Measurements from ENCODE around the gene SLC30A2. TPM values are rescaled to one million over a fixed set of nuclear protein-coding genes. Genes with fewer than 3 reads are reported as not detected.

SLC30A2 gene
- total RNA-seq, 2 experiments from 2014 or later: not detected

- Mint-ChIP-seq H3K36me3 (ENCODE audit: low read depth) (no peaks in the 10 kb centered on the region), H3K27me3 (ENCODE audit: low read depth) (peaks cover 15% of the 10 kb centered on the region), H3K27ac (no peak overlapping the region), H3K4me1 (ENCODE audit: low read depth) (peaks cover 29% of the 10 kb centered on the region), H3K9me3 (ENCODE audit: insufficient read depth) (no peaks in the 10 kb centered on the region), H3K4me3 (no peak overlapping the region)
- CTCF ChIA-PET: interaction anchor here (0.8 to 1.5 kb wide), 4 partner anchors 10 to 40 kb away, joined by 3 to 9 read pairs (median 4); partner anchors contain the start of gene PAFAH2
- peak; percentile 46 for DNase-seq
- POLR2A ChIA-PET: no interaction called here
- no peak for ATAC-seq
Observed at GRCh38 chr1:26019641-26020315, 26.1 kb downstream of the SLC30A2 start.

GRCh38 chr1:26017606-26018005 lies 28.3 kb downstream of the SLC30A2 start:
- Mint-ChIP-seq H3K36me3 (ENCODE audit: low read depth) (no peaks in the 10 kb centered on the region), H3K4me3 (no peak overlapping the region), H3K27ac (no peak overlapping the region), H3K9me3 (ENCODE audit: insufficient read depth) (no peaks in the 10 kb centered on the region), H3K27me3 (ENCODE audit: low read depth) (peaks cover 15% of the 10 kb centered on the region), H3K4me1 (ENCODE audit: low read depth) (peaks cover 29% of the 10 kb centered on the region)
- DNase-seq (no peak), ATAC-seq (no peak)
- ChIA-PET CTCF (interaction anchor here (0.8 to 2.7 kb wide), 6 partner anchors 17 to 152 kb away, joined by 3 to 11 read pairs (median 4); partner anchors contain the start of genes C1orf232, PAFAH2 and ZNF593), POLR2A (no interaction called here)

- H3K4me1 Mint-ChIP-seq (ENCODE audit: low read depth): peaks cover 29% of the 10 kb centered on the region
Observed at GRCh38 chr1:26016953-26017545, 28.9 kb downstream of the SLC30A2 start.

GRCh38 chr1:26016258-26016952 lies 29.5 kb downstream of the SLC30A2 start:
- Mint-ChIP-seq H3K27ac (peak overlapping the region; percentile 20), H3K27me3 (ENCODE audit: low read depth) (peaks cover 12% of the 10 kb centered on the region), H3K9me3 (ENCODE audit: insufficient read depth) (no peaks in the 10 kb centered on the region), H3K4me1 (ENCODE audit: low read depth) (peaks cover 29% of the 10 kb centered on the region), H3K4me3 (no peak overlapping the region), H3K36me3 (ENCODE audit: low read depth) (no peaks in the 10 kb centered on the region)
- ChIA-PET POLR2A (no interaction called here), CTCF (interaction anchor here (1.3 to 2.7 kb wide), 4 partner anchors 19 to 153 kb away, joined by 3 to 11 read pairs (median 8); partner anchors contain the start of genes C1orf232, PAFAH2 and ZNF593)
- ATAC-seq (no peak), DNase-seq (no peak)

More at GRCh38 chr1:26016953-26017545, 28.9 kb downstream of the SLC30A2 start:
- ChIA-PET POLR2A (no interaction called here), CTCF (interaction anchor here (0.8 to 2.7 kb wide), 5 partner anchors 18 to 152 kb away, joined by 3 to 11 read pairs (median 5); partner anchors contain the start of genes C1orf232, PAFAH2 and ZNF593)
- Mint-ChIP-seq H3K27ac (peak overlapping the region; percentile 20), H3K27me3 (ENCODE audit: low read depth) (peaks cover 15% of the 10 kb centered on the region), H3K9me3 (ENCODE audit: insufficient read depth) (no peaks in the 10 kb centered on the region), H3K36me3 (ENCODE audit: low read depth) (no peaks in the 10 kb centered on the region), H3K4me3 (no peak overlapping the region)
- peak; percentile 42 for ATAC-seq
- DNase-seq: peak; percentile 32

- peaks cover 14% of the 10 kb centered on the region for H3K27me3 Mint-ChIP-seq (ENCODE audit: low read depth)
- H3K4me1 Mint-ChIP-seq (ENCODE audit: low read depth): peaks cover 28% of the 10 kb centered on the region
- DNase-seq: no peak
- ATAC-seq: no peak
- CTCF ChIA-PET: no interaction called here
- H3K36me3 Mint-ChIP-seq (ENCODE audit: low read depth): no peaks in the 10 kb centered on the region
- H3K4me3 Mint-ChIP-seq: no peak overlapping the region
- no peaks in the 10 kb centered on the region for H3K9me3 Mint-ChIP-seq (ENCODE audit: insufficient read depth)
- H3K27ac Mint-ChIP-seq: no peak overlapping the region
- POLR2A ChIA-PET: no interaction called here
Observed at GRCh38 chr1:26015358-26015757, 30.6 kb downstream of the SLC30A2 start.

GRCh38 chr1:26014179-26014578 lies 31.7 kb downstream of the SLC30A2 start:
- Mint-ChIP-seq H3K27ac (no peak overlapping the region), H3K9me3 (ENCODE audit: insufficient read depth) (no peaks in the 10 kb centered on the region), H3K36me3 (ENCODE audit: low read depth) (no peaks in the 10 kb centered on the region), H3K27me3 (ENCODE audit: low read depth) (peaks cover 11% of the 10 kb centered on the region), H3K4me3 (no peak overlapping the region), H3K4me1 (ENCODE audit: low read depth) (peaks cover 18% of the 10 kb centered on the region)
- ATAC-seq (no peak), DNase-seq (no peak)
- CTCF ChIA-PET: no interaction called here
- POLR2A ChIA-PET: no interaction called here

- H3K36me3 Mint-ChIP-seq (ENCODE audit: low read depth): no peaks in the 10 kb centered on the region
- peaks cover 8% of the 10 kb centered on the region for H3K27me3 Mint-ChIP-seq (ENCODE audit: low read depth)
- ChIA-PET POLR2A (no interaction called here), CTCF (interaction anchor here (1.3 kb wide), 1 partner anchor 117 kb away, joined by 8 read pairs; no protein-coding TSS in a partner anchor)
- H3K4me1 Mint-ChIP-seq (ENCODE audit: low read depth): peaks cover 9% of the 10 kb centered on the region
- H3K4me3 Mint-ChIP-seq: no peak overlapping the region
- no peak overlapping the region for H3K27ac Mint-ChIP-seq
- H3K9me3 Mint-ChIP-seq (ENCODE audit: insufficient read depth): no peaks in the 10 kb centered on the region
- ATAC-seq: no peak
- no peak for DNase-seq
Observed at GRCh38 chr1:26012864-26013263, 33.1 kb downstream of the SLC30A2 start.

- Mint-ChIP-seq H3K27me3 (ENCODE audit: low read depth) (peaks cover 12% of the 10 kb centered on the region), H3K4me1 (ENCODE audit: low read depth) (no peaks in the 10 kb centered on the region), H3K4me3 (no peak overlapping the region), H3K9me3 (ENCODE audit: insufficient read depth) (no peaks in the 10 kb centered on the region), H3K27ac (no peak overlapping the region), H3K36me3 (ENCODE audit: low read depth) (no peaks in the 10 kb centered on the region)
- ATAC-seq: no peak
- DNase-seq: no peak
- ChIA-PET POLR2A (interaction anchor here (0.6 to 1.1 kb wide), 2 partner anchors 13 to 278 kb away, joined by 3 read pairs; partner anchors contain the start of gene PAFAH2), CTCF (interaction anchor here (0.7 to 1.8 kb wide), 6 partner anchors 9 to 223 kb away, joined by 3 to 9 read pairs (median 4); partner anchors contain the start of genes CEP85 and PAFAH2)
Observed at GRCh38 chr1:26010825-26011224, 35.1 kb downstream of the SLC30A2 start.

- no peak overlapping the region for H3K4me3 Mint-ChIP-seq
- no peaks in the 10 kb centered on the region for H3K9me3 Mint-ChIP-seq (ENCODE audit: insufficient read depth)
- DNase-seq: no peak
- H3K27ac Mint-ChIP-seq: no peak overlapping the region
- H3K27me3 Mint-ChIP-seq (ENCODE audit: low read depth): peaks cover 13% of the 10 kb centered on the region
- H3K4me1 Mint-ChIP-seq (ENCODE audit: low read depth): no peaks in the 10 kb centered on the region
- ChIA-PET CTCF (interaction anchor here (0.9 to 1.8 kb wide), 5 partner anchors 10 to 224 kb away, joined by 3 to 9 read pairs (median 4); partner anchors contain the start of genes CEP85 and PAFAH2), POLR2A (interaction anchor here (1.1 kb wide), 1 partner anchor 12 kb away, joined by 3 read pairs; the partner anchor contains the start of gene PAFAH2)
- no peaks in the 10 kb centered on the region for H3K36me3 Mint-ChIP-seq (ENCODE audit: low read depth)
- no peak for ATAC-seq
Observed at GRCh38 chr1:26009796-26010447, 36.0 kb downstream of the SLC30A2 start.

GRCh38 chr1:26006710-26007109 lies 39.2 kb downstream of the SLC30A2 start:
- Mint-ChIP-seq H3K9me3 (ENCODE audit: insufficient read depth) (no peaks in the 10 kb centered on the region), H3K36me3 (ENCODE audit: low read depth) (no peaks in the 10 kb centered on the region), H3K27ac (no peak overlapping the region), H3K4me3 (no peak overlapping the region), H3K27me3 (ENCODE audit: low read depth) (peaks cover 19% of the 10 kb centered on the region), H3K4me1 (ENCODE audit: low read depth) (no peaks in the 10 kb centered on the region)
- ATAC-seq (no peak), DNase-seq (no peak)
- POLR2A ChIA-PET: no interaction called here
- CTCF ChIA-PET: no interaction called here

- Mint-ChIP-seq H3K4me3 (no peak overlapping the region), H3K27me3 (ENCODE audit: low read depth) (peaks cover 12% of the 10 kb centered on the region), H3K9me3 (ENCODE audit: insufficient read depth) (no peaks in the 10 kb centered on the region), H3K36me3 (ENCODE audit: low read depth) (no peaks in the 10 kb centered on the region), H3K4me1 (ENCODE audit: low read depth) (no peaks in the 10 kb centered on the region), H3K27ac (no peak overlapping the region)
- ChIA-PET CTCF (interaction anchor here (1.2 to 12.9 kb wide), 3 partner anchors 37 to 168 kb away, joined by 4 to 610 read pairs (median 5); partner anchors contain the start of gene STMN1), POLR2A (no interaction called here)
- ATAC-seq (no peak), DNase-seq (no peak)
Observed at GRCh38 chr1:26005434-26006105, 40.3 kb downstream of the SLC30A2 start.

All from activated CD8-positive, alpha-beta T cell treated with anti-CD3 and anti-CD28 coated beads, Interleukin-2, amount 10 ng/mL, durations not matched to agents 7 days and 5 days (primary cell).